SH-SY5Y (cell line): ENCODE data around the gene ADGRL3.

Experiments used
- GATA2 ChIP-seq: IDR thresholded peaks from 2 replicates; pipeline ENCODE4 v1.6.1; 2011; ENCODE audit warnings: mild to moderate bottlenecking, low read depth, low read length
- GATA3 ChIP-seq: IDR thresholded peaks from 2 replicates; pipeline ENCODE4 v1.6.1; 2011; ENCODE audit warnings: low read depth, mild to moderate bottlenecking, low read length, moderate library complexity

DNA sequence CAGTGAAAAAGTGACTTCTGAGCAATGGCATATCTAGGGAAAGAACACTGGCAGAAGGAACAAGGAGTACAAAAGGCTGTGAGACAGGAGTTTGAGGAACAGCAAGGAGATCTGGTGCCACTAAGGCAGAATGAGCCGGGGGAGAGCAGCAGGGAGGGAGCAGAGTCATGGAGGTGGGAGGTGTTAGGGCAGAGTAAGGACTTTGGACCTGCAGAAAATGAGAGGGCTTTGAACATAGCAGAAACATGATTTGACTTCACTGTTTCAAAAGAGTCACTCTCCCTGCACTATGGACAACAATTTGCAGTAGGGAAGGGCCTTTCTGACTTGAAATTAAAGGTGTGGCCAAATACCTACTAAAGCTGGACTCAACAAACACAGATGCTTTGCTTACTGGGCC, 356.2 kb downstream of the ADGRL3 start:
- TF ChIP-seq GATA3: no peak
- TF ChIP-seq GATA2: no peak
